Measurements from ENCODE around the gene MMP12. TPM values are rescaled to one million over a fixed set of nuclear protein-coding genes. Genes with fewer than 3 reads are reported as not detected.

Gene MMP12
- not detected in 2 replicates for total RNA-seq

GRCh38 chr11:102874852-102875251 is at the start of gene MMP12:
Gene MMP12, minus strand, starts transcription at chr11:102874982. Its CDS starts 45 bp downstream, at chr11:102874937.

GRCh38 chr11:102843489-102843888 is 31.3 kb downstream of the MMP12 start, which contains the start of gene MMP3:
Gene MMP3, minus strand, starts transcription at chr11:102843609. Its CDS starts 63 bp downstream, at chr11:102843546.

Other genes starting within 250 kb of the MMP12 start
- not detected in 2 replicates for gene MMP20, start 249.7 kb downstream of the MMP12 start, total RNA-seq
- gene MMP27, start 169.2 kb downstream of the MMP12 start, total RNA-seq = not detected in 2 replicates
- not detected in 2 replicates for gene MMP8, start 150.0 kb downstream of the MMP12 start, total RNA-seq
- gene MMP10, start 94.4 kb downstream of the MMP12 start, total RNA-seq = 2.8 and 17.1 TPM in 2 replicates
- gene MMP1, start 76.8 kb downstream of the MMP12 start, total RNA-seq = 0.23 and 3.5 TPM in 2 replicates
- gene MMP3, start 31.4 kb downstream of the MMP12 start, total RNA-seq = 0.05 and 0.21 TPM in 2 replicates
- 1.2 and 2.3 TPM in 2 replicates for gene MMP13, start 80.8 kb upstream of the MMP12 start, total RNA-seq
- 106 and 158 TPM in 2 replicates for gene DCUN1D5, start 217.2 kb upstream of the MMP12 start, total RNA-seq
- gene DYNC2H1, start 234.4 kb upstream of the MMP12 start, total RNA-seq = 9.5 and 12.3 TPM in 2 replicates